Right cardiac atrium (tissue), 5 donors: Measurements from ENCODE around the gene POU3F4. TPM values are rescaled to one million over a fixed set of nuclear protein-coding genes. Genes with fewer than 3 reads are reported as not detected.

ENCODE experiments used
- ATAC-seq, 2 donors: fragments of 200-7000 bp; cut with Tn5 transposase; one replicate each; pipeline versions ENCODE4 v1.8.0 to v1.9.1; 2020; ENCODE audit warnings: moderate library complexity in 2 of 2, mild to moderate bottlenecking in 1 of 2
- DNase-seq, 3 donors: peaks; one replicate each; pipeline ENCODE4 v3.0.0-alpha.2; 2020
- H3K27ac ChIP-seq: one replicate; pipeline ENCODE4 v1.5.1; 2013; ENCODE audit warnings: mild to moderate bottlenecking, low read length, control low read depth, moderate library complexity
- H3K27me3 ChIP-seq: one replicate; pipeline ENCODE4 v1.6.1; 2013; ENCODE audit not compliant: control insufficient read depth, insufficient read depth
- H3K4me1 ChIP-seq: one replicate; pipeline ENCODE4 v1.6.1; 2013; ENCODE audit warnings: low read length; ENCODE audit not compliant: control insufficient read depth, insufficient read depth
- H3K4me3 ChIP-seq: one replicate; pipeline ENCODE4 v1.5.1; 2013; ENCODE audit warnings: low read length, control low read depth
- H3K9me3 ChIP-seq: one replicate; pipeline ENCODE4 v1.6.1; 2013; ENCODE audit warnings: low read length; ENCODE audit not compliant: control insufficient read depth
- WGBS: extraction: QIAGEN DNeasy Blood & Tissue Kit; methylation state at CpG from one replicate; pipeline ENCODE4 v1.1.7; 2013; 5-methylcytosine and 5-hydroxymethylcytosine counted together
- intact Hi-C, 4 donors: fragments of 100-400 bp; cut with DNase I; formaldehyde crosslinking; loops; one replicate each; pipeline versions ENCODE4 v1.11.0 to v1.14.0; 2022 to 2023
- long read RNA-seq, 4 donors: library from polyadenylated mRNA; unstranded; transcript quantifications; one replicate each; pipeline ENCODE4 v2.0.0, GENCODE V29; 2020 to 2021
- polyA plus RNA-seq: library from polyadenylated mRNA; stranded (reverse); fragments of 200-250 nt; gene quantifications from one replicate; pipeline ENCODE4 v1.2.3, GENCODE V29; 2013
- total RNA-seq, 4 donors: library from RNA; stranded (reverse); fragmentation: NEBNext Ultra II Directional; extraction: Animal tissue kit (Norgen Biotek cat#: 25700); gene quantifications; one replicate each; pipeline ENCODE4 v1.2.1, GENCODE V29; 2021
- donor health status: healthy with polysubstance abuse.
- donor health status: DM: no; HTN: yes; CAD: no.
- donor health status: DM: no; HTN: no; CAD: no.
- donor health status: DM: no; HTN: yes; CAD: no; lungs with severe emphysema.
- donor health status: DM: yes; HTN: yes; CAD: no.

The POU3F4 gene
- total RNA-seq = not detected
- not detected for polyA plus RNA-seq
- long read RNA-seq, donor 1 = 0 reads
- long read RNA-seq, donor 2 = 0 reads
- long read RNA-seq, donor 3 = 0 reads
- long read RNA-seq, donor 4 = 0 reads

DNA sequence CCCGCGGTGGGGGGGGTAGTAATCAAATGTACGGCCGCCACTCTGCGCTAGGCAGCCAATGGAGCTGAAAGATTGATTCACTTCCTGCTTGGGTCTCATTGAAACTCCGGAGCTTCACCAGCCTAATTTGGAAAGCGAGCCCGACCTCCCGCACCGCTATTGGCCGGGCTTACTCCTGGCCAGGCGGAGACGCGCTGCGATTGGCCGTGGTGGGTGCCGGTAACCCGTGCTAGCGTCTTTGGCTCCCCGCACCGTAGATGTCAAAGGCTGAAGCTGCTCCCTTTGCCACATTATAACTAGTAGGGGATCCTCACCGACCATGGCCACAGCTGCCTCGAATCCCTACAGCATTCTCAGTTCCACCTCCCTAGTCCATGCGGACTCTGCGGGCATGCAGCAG is at the start of gene POU3F4:
POU3F4 (plus strand) TSS at position 285 of the 400 bp plus-strand sequence; CDS start at position 320, 35 bp downstream.
- DNase-seq = peak in 2 of 3 donors; percentile 17 to 38
- Histone ChIP-seq H3K27ac (no peak within 1 kb of the TSS), H3K27me3 (no peaks in the 10 kb centered on the region), H3K4me3 (no peak within 1 kb of the TSS), H3K9me3 (no peaks in the 10 kb centered on the region), H3K4me1 (no peaks in the 10 kb centered on the region)
- ATAC-seq = peak in 1 of 2 donors; percentile 57
- WGBS = 3% methylated on average over 25 of the region's 25 CpGs
- intact Hi-C loops = no loop called here

DNA sequence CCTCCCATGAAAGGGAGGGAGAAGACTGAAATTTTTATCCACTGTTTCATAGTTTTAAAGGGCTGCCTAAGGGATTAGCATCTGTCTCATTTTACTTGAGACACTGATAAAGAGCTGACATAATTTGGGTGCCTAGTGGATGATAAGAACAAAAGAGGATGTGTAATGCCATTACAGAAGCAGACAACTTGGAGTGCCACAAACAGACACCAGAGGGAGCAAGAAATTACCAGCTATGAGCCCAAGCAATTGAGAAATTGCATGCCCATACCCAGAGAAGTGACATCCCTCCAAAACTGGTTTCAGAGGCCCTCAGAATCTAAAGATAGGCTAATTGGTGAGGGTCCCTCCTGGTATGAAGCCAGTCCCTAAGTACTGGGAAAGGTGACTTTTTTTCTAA is 38.5 kb upstream of the POU3F4 start:
- intact Hi-C loops = no loop called here

DNA sequence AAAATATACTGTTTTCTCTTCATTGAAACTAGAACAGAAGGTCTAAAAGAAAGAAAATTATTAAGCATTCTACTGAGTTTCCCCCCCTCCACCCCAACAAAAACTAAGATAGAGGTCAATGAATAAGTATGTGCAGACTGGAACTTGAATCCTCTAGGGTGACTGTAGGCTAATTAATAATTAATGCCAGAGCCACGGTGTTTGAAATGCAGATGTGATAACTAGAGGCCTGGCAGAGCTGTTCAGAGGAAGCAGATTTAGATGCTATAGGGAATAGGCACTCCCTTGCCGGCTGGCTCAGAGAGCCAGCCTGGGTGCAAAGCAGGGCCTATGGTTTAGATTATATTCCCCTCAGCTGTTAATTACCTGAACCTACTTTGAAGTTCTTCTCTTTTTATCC is 12.2 kb upstream of the POU3F4 start:
- no peak for ATAC-seq
- H3K4me1 ChIP-seq = no peaks in the 10 kb centered on the region
- 34% methylated on average over 2 of the region's 2 CpGs for WGBS
- H3K9me3 ChIP-seq = no peaks in the 10 kb centered on the region
- H3K4me3 ChIP-seq = no peak overlapping the region
- no peak overlapping the region for H3K27ac ChIP-seq
- intact Hi-C loops = no loop called here
- DNase-seq = no peak
- H3K27me3 ChIP-seq = no peaks in the 10 kb centered on the region

More for the DNA sequence above, 38.5 kb upstream of the POU3F4 start:
- ATAC-seq (no peak), DNase-seq (no peak)
- Histone ChIP-seq H3K4me1 (no peaks in the 10 kb centered on the region), H3K27ac (no peak overlapping the region), H3K27me3 (no peaks in the 10 kb centered on the region), H3K9me3 (no peaks in the 10 kb centered on the region), H3K4me3 (no peak overlapping the region)

DNA sequence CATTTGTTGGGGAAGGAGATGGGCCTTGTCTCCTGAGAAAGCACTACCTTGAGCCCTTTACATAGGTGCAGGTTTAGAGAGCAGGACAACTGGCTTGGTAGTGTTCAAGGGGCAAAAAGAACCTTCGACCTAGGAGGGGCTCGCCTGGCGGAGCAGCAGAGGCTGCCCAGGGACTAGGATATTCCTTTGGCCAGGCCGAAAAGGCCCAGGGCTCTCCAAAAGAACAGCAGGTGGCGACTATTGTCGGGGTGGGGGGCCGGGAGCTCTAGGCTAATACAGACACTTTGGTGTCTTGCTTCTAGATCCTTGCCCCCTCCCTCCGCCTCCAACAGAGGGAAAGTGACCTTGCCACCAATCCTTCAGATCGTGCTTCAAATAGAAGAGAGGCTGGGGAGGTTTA is 7.1 kb upstream of the POU3F4 start:
- no peaks in the 10 kb centered on the region for H3K9me3 ChIP-seq
- no peaks in the 10 kb centered on the region for H3K27me3 ChIP-seq
- no peak overlapping the region for H3K4me3 ChIP-seq
- intact Hi-C loops = no loop called here
- ATAC-seq (no peak), DNase-seq (no peak)
- H3K27ac ChIP-seq = no peak overlapping the region
- no peaks in the 10 kb centered on the region for H3K4me1 ChIP-seq
- 12% methylated on average over 9 of the region's 9 CpGs for WGBS

DNA sequence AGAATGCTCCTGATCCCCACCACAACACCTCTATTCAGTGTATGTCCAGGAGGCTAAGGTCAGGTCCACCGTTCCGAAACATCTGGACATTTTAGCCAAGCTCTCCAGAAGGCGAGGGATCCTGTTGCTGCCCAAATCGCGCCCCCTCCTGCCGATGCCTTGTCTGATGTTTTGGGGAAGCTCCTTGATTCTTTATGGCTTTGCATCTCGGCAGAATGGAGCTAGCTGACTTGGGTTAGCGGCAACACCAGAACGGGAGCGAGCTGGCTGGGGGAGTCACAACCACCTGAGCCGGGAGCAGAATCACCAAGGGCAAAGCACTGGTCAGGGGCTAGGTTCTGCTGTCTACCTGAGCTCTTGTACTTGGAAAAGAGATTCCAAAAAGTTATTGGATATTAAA is 6.6 kb upstream of the POU3F4 start:
- intact Hi-C loops = no loop called here
- H3K4me3 ChIP-seq = no peak overlapping the region
- no peaks in the 10 kb centered on the region for H3K4me1 ChIP-seq
- no peaks in the 10 kb centered on the region for H3K27me3 ChIP-seq
- H3K9me3 ChIP-seq = no peaks in the 10 kb centered on the region
- H3K27ac ChIP-seq = no peak overlapping the region
- ATAC-seq = no peak
- DNase-seq = no peak
- 7% methylated on average over 11 of the region's 11 CpGs for WGBS

DNA sequence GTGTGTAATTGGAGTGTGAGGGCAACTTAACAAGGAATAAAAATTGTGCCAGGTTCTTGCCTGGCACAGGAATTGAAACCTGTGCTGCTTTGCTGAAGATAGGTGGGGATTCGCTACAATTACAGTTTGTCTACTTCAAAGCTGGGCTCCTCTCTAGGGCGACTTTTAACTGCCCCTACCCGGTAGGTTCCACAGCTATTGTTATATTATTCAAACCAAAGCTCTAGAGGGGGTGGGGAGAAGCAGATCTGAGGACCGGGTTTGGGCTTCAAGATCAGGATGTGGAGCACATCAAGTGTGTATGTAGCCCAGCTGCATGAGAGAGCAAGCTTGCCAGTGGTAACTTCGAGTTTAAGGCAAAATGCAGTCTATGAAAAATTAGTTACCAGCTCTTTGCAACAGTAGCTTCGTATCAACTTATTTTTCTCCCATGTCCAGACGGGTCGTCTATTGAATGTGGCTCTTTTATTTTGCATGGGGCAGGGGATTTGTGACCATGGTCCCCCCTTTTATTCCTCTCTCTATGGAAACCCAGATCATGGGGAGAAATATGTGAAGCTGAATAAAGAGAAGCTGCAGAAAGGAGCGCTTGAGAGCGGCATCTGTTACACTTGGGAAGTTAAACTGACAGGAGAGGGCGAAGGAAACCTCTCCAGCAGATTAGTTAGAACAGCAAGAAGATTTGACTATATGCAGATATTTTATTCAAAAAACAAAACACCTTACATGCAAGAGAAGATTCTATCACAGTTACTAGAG is 3.2 kb upstream of the POU3F4 start:
- WGBS = 5% methylated on average over 11 of the region's 11 CpGs
- H3K9me3 ChIP-seq = no peaks in the 10 kb centered on the region
- H3K4me3 ChIP-seq = no peak overlapping the region
- DNase-seq (no peak), ATAC-seq (no peak)
- intact Hi-C loops = no loop called here
- H3K27me3 ChIP-seq = no peaks in the 10 kb centered on the region
- no peak overlapping the region for H3K27ac ChIP-seq
- no peaks in the 10 kb centered on the region for H3K4me1 ChIP-seq

DNA sequence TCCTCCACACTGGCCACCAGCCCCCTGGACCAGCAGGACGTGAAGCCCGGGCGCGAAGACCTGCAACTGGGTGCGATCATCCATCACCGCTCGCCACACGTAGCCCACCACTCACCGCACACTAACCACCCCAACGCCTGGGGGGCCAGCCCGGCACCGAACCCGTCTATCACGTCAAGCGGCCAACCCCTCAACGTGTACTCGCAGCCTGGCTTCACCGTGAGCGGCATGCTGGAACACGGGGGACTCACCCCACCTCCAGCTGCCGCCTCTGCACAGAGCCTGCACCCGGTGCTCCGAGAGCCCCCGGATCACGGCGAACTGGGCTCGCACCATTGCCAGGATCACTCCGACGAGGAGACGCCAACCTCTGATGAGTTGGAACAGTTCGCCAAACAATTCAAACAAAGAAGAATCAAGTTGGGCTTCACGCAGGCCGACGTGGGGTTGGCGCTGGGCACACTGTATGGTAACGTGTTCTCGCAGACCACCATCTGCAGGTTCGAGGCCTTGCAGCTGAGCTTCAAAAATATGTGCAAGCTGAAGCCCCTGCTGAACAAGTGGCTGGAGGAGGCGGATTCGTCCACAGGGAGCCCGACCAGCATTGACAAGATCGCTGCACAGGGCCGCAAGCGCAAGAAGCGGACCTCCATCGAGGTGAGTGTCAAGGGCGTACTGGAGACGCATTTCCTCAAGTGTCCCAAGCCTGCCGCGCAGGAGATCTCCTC is 600 bp downstream of the POU3F4 start:
- Histone ChIP-seq H3K4me1 (no peaks in the 10 kb centered on the region), H3K27ac (no peak overlapping the region), H3K27me3 (no peaks in the 10 kb centered on the region), H3K4me3 (no peak overlapping the region), H3K9me3 (no peaks in the 10 kb centered on the region)
- intact Hi-C loops = no loop called here
- DNase-seq = peak in 1 of 3 donors; percentile 48
- ATAC-seq = no peak
- 4% methylated on average over 50 of the region's 50 CpGs for WGBS

DNA sequence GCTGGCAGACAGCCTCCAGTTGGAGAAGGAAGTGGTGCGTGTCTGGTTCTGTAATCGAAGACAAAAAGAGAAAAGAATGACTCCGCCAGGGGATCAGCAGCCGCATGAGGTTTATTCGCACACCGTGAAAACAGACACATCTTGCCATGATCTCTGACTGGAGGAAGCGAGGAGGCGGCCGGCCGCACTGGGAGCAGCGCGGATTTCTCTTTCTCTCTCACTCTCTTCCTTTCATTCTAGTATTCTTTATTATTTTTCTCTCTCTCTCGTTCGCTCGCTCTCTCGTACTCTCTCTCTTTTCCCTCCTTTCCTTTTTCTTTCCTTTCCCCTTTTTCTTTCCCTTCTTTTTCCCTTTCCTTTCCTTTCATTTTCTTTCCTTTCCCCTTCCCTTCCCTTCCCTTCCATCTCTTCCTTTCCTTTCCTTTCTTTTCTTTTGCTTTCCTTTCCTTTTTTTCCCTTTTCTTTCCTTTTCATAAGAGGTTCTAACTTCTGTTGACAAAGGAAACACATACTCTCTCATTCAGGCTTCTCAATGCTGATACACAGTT is 1.2 kb downstream of the POU3F4 start:
- H3K4me3 ChIP-seq = peak overlapping the region; percentile 2
- intact Hi-C loops = no loop called here
- H3K4me1 ChIP-seq = no peaks in the 10 kb centered on the region
- no peak for DNase-seq
- no peak overlapping the region for H3K27ac ChIP-seq
- no peaks in the 10 kb centered on the region for H3K9me3 ChIP-seq
- no peak for ATAC-seq
- no peaks in the 10 kb centered on the region for H3K27me3 ChIP-seq
- WGBS = 6% methylated on average over 16 of the region's 16 CpGs

DNA sequence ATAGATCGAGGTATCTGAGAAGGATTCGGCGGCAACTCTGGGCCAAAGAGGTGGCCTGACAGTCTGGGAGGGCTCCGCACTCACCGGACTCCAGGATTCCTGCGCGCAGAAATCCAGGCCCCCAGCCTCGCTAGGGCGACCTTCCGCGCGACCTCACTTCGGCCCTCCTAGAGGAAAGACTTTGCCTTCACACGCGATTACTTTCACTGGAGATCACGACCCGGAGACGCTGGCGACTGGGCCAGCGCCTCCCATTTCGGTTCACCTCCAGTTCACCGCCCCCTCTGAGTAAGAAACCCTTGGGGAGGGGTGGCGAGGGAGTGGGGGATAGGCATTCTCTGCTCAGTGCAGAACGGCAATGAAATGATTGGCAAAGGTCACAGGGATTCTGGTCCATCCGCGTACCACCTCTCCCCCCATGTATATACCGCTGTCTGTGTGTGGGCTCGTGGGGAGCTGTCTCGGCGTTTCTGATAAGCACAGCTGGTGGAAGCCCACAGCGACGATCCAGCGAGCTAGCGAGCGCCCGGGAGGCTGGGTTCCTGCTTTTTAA is 2.5 kb downstream of the POU3F4 start:
- DNase-seq = no peak
- Histone ChIP-seq H3K4me3 (peak overlapping the region; percentile 4), H3K4me1 (no peaks in the 10 kb centered on the region), H3K27me3 (no peaks in the 10 kb centered on the region), H3K9me3 (no peaks in the 10 kb centered on the region), H3K27ac (no peak overlapping the region)
- no peak for ATAC-seq
- intact Hi-C loops = no loop called here
- WGBS = 2% methylated on average over 36 of the region's 36 CpGs

DNA sequence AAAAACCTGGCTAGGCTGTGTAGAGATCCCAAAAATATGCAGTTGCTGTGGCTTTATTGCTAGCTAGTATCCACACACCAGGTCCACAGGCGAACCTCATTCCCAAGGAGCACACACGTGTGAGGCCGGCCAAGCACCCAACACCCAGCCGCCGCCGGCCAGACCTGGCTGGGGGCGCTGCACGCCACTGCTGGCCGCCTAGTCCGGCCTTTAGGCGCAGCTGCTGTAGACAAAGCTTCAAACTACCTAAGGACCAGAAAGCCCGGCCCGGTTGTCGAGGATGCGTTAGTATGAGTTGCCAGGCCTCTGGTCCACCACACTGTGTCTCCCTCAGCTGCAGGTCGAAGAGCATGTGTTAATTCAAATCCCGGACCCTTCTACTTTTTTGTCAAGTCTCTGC is 3.1 kb downstream of the POU3F4 start:
- intact Hi-C loops = no loop called here
- no peaks in the 10 kb centered on the region for H3K27me3 ChIP-seq
- WGBS = 5% methylated on average over 17 of the region's 17 CpGs
- H3K9me3 ChIP-seq = no peaks in the 10 kb centered on the region
- no peak for ATAC-seq
- no peak overlapping the region for H3K27ac ChIP-seq
- no peak overlapping the region for H3K4me3 ChIP-seq
- no peaks in the 10 kb centered on the region for H3K4me1 ChIP-seq
- peak in 1 of 3 donors; percentile 35 for DNase-seq

DNA sequence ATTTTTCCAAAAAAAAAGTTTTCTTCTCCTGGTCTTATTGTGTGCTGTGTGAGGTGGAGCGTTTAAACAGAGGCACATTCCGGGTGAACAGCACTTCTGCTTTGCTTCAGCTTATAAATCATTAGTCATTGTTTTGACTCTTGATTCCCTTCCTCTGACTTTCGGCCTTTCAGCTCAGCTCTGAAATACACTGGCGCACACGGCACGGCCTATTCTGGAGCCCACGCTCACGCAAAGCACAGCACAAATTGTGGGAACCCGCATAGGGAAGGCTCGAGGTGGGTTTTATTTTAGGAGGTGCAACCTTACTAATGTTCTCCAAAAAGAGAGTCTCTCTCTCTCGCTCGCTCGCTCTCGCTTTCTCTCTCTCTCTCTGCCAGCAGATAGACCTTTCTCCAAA is 4.0 kb downstream of the POU3F4 start:
- no peaks in the 10 kb centered on the region for H3K9me3 ChIP-seq
- no peaks in the 10 kb centered on the region for H3K27me3 ChIP-seq
- DNase-seq (no peak), ATAC-seq (no peak)
- no peak overlapping the region for H3K27ac ChIP-seq
- intact Hi-C loops = no loop called here
- no peaks in the 10 kb centered on the region for H3K4me1 ChIP-seq
- WGBS = 57% methylated on average over 14 of the region's 14 CpGs
- H3K4me3 ChIP-seq = no peak overlapping the region
